ENCODE data around the gene LRP1B.

Gene LRP1B

DNA sequence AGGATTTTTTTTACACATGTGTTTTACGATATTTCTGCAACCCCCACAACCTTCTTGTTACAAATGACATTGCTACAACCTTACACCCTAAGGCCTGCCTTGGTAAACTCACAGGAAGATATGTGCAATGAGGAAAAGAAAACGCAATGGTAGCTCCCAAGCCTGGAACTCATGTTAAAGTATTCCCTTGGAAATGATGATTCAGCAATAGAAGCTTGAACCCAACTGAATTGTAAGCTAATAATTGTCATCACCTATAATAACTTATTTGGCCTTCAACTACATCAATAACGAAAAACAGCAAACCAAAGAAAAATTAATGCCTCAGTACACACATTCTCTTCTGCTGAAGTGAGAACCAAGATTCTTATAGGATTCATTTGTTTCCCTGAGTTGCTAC lies 491.0 kb downstream of the LRP1B start:
- no peak for DNase-seq

DNA sequence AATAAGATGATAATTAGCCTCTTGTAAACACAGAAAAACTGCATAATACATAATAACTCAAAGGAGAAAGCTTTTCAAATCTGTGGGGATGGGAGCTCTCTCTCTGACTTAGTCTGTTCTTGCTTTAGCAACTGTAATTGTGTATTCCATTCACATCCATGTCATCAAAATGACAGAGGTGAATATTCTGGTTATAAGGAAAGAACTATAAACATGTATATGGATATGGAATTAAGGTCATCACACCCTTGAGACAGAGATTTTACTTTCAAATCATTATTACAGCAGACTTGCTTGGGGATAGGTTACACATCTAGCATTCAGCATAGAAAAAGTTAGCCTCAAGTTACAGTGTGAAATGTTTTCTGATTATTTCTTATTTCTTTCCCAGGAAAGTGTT lies 497.7 kb downstream of the LRP1B start:
- no peak for DNase-seq

DNA sequence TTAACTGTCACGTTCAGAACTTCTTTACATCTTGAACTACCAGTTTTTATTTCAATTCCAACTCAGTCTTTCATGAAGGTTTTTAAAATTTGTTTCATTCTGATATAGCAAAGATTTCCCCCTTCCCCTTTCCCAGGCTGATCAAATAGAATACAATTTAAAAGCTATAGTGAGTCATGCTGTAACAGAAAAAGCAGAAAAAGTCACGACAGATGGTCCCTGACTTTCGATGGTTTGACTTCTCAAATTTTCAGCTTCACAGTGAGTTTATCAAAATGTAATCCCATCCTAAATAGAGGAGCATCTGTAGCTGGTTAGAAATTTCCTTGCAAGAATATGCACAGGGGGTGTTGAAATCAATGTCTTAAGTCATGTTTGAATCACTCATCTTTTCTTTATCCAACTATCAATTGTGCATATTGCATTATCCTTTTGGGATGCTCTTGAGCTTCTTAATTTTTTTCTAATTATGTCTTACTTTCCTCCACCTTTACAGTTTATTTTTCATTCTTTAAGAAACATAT lies 500.3 kb downstream of the LRP1B start:
- no peak for DNase-seq

DNA sequence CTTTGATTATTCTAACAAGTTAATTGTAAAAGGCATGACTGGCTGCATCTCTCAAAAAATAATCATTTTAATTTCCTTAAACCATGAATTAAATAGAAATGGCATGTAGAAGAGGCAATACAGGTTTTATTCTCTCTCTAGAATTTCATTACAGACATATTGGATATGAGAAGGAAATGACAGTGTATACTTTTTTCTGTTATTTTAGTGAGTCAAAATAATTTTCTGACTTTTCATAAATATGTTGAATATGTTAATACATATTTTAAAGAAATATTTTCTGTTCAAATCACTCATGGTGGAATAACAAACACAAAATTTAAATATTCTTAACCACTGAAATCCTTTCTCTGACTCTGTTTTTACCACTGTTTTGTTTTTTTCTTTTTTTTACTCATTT lies 510.4 kb downstream of the LRP1B start:
- DNase-seq = no peak

DNA sequence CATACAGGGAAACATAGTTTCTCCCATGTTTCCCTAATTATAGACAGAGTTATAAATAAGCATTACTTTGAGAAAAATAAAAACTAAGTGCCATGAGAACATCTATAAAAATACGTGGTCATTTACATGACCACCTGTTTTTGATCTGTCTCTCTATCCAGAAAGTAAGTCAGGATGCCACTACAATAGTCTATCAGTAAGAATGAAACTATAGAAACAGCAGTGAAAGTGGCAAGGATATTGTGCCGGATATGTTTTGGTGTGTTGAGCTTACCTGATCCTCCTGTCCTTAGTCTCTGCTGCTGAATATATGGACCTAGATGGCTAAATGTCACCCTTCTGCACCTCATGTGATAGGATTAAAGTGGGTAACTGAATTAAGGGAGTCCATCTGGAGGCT lies 512.4 kb downstream of the LRP1B start:
- no peak for DNase-seq

DNA sequence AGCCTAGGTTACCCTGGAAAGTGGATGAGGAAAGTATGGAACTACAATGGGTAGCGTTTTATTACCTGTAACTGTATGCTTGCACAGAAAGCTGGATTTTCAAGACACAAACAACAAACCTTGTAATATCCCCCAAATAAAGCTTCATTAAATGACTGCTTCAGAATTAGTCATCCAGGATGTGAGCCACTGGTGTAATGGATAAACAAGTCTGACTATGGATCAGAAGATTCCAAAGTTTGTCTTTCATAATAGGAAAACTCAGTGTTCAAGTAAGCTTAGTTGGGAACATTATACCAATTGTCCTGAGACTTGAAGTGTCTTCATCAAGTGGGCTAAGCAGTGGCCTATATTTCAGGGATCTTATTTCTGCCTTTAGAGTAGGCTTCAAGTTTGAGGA lies 518.8 kb downstream of the LRP1B start:
- no peak for DNase-seq

DNA sequence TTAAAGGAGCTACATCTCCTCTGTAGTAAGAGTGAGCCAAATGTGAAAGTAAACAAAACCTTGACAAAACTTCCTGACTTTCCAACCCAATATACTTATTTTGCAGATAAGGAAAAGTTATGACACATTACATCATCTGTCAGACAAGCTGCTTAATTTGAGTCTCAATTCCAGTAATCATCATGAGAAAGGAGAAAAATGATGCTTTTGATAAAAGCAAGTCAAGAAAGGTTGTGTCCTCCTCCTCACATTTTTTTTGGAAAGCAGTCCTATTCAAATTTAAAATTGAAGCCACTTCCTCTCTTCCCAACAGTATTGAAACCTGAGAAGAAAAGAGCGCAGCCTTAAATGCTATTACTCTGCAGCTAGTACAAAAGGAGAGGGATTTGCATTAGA lies 519.6 kb downstream of the LRP1B start:
- no peak for DNase-seq

DNA sequence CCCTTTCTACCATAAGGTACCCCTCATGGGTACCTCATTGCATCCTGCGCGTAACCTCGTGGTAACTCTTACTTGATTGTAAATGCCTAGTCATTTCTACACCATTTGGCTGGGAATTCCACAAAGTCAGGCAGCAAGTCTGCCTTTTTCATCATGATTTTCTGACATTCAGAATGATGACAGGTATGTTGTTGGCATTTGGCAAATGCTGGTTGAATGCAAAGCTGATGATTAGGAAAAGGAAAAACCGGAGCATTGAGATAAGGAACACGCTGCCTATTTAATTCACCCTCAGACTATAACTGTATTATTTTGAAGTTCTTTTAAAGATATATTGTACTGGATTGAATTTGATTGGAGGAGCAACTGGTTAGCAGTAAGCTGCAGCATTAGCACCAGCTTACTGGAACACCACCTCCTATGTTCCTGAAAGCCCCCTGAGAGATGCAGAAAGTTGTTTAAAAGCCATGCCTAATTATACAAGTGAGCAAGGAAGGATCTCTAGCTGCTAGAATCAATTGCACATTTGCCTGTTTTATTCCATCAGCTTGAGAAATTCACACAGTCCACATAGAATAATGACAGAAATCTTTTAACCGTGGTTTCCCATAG lies 520.1 kb downstream of the LRP1B start:
- no peak for DNase-seq

DNA sequence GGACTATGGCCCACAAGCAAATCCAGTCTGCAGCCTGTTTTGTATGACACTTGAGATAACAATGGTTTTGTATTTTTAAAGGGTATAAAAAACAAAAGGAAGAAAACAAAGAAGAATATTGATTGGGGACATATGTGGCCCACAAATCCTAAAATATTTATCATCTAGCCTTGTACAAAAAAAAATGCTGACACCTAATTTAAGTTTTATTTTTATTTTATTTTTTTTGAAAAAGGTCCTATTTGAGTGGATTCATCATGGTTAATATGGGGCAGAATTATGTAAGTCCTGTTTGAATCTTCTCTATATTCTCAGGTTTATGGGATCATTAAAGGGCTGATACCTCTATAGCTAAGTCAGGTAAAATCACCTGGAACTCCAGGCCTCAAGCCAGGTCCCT lies 525.7 kb downstream of the LRP1B start:
- DNase-seq = no peak

DNA sequence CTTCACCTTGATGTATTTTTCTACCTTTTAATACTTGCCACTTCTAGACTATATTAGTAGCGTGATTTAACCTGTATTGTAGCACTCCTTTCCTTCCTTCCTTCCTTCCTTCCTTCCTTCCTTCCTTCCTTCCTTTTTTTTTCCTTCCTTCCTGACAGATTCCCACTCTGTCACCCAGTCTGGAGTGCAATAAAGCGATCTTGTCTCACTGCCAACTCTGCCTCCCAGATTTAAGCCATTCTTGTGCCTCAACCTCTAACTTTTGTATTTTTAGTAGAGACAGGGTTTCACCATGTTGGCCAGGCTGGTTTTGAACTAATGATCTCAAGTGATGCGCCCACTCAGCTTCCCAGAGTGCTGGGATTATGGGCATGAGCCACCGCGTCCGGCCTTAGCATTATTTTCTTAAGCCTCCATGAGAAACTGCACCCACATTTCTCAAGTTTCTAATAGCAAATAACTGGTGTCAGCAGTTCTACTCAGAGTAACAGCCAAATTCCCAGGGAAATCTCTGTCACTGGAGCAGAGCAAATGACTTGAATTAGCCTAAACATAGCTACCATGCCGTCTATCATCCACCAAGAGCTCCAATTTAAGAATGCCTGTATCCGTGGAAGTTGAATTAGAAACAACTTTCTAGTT lies 529.2 kb downstream of the LRP1B start:
- no peak for DNase-seq

DNA sequence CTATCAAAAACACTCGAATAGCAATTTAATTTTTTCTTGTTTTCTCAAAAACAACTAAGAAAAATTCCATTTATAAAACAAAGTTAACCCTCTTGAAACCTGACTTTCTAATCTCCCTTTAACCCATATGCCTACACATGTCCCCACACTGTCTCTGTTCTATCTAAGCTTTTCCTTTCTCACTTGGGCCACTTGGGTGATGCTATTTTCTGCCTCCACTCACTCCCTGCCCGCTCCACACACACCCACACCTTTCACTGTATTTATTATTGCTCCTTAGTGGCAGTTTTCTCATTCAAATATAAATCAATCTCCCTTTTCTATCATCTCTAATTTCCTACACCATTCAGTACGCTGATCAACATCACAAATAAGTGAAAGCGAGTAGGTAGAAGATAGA lies 531.1 kb downstream of the LRP1B start:
- no peak for DNase-seq

DNA sequence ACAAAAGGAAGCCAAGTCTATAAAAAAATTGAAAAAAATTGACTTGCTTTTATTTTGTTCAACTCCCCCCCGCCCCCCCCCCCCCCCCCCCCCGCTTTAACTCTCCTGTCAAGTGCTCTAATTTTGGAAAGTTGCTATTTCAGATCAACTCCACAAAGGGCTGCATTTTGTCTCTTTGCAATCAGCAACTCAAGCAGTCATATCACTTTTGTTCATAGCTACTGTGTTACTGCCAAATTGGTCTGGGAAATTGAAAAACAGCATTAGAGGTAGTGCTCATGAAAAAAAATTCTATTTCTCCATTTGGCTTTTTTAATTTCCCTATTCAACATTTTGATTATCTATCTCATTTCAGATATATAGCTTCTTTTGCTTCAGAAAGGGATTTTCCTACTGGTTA lies 531.8 kb downstream of the LRP1B start:
- DNase-seq = no peak

DNA sequence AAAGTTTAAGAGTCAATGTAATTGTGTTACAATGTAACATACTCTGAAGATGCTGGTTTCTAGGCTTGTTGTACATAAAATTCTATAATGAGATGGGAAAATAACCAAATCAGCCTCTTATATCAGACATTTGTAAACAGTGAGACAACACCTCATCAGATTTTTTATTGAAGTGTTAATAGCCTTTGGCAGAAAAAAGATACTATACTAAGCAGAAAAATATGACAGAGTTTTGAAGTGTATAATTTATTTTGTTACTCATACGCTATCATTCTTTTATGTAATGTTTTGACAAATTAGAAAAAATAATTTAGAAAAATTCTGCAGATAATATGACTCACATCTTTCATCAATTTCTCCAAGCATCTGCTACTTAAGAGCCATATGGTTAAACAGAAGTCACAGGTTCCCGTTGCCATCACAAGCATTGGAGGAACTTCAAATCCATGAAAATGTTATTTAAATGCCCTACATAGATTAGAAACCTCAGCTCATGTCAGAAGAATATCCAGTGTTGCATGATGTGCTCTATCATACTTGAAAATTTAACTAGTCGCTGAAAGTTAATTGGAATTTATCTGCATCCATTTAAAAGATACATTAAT lies 535.4 kb downstream of the LRP1B start:
- no peak for DNase-seq

DNA sequence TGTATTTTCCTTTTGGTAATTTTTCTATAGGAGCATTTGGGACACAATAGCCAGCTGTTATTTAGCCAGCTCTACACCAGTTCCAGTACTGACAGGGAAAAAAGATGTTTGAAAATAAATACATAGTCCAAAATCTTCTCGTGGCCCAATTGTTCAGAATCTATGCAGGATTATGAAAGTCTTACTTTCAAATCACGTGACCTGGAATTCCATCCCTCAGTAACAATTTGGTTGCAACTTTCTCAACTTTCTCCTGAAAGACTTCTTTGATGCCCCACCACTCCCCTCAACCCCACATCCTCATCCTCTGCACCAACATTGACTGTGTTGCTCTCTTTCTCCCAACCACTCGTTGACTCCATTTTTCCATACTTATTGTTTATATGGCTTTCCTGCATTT lies 539.0 kb downstream of the LRP1B start:
- DNase-seq = no peak

DNA sequence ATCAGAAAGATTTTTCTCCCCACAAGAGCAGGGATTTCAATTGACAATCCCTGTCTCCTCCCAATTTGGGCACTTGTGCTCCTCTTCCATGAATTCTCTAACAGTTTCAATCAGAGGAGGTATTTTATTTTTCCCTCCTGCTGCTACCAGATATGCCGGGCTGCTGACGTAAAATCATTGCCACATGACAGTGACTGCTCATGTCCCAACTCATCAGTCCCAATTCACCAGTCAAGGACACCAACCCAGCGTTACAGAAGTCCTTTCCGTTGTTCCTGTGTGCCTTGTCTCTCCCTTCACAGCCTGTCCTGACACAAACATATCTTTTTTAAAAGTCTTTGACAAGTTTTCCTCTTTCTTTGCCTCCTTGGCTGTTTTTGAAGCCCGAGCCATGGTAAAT lies 540.2 kb downstream of the LRP1B start:
- DNase-seq = no peak

DNA sequence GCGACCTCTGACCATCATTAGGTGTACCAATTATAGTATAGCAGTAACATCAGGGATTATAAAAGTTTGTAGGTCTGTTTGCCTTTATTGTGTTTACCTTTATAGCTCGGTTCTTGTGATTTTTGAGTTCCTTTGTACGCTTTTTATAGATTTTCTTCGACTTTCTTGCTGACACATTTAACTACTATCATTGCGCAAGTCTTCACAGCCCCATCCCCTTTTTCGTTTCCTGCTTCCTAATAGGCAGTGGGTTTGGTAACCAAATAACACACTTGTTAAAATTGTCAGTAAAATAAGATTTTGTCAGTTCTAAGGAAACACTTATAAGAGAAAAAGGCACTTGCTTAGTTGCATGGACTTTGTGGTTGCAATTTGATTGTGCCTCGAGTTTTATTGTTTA lies 541.5 kb downstream of the LRP1B start:
- no peak for DNase-seq

DNA sequence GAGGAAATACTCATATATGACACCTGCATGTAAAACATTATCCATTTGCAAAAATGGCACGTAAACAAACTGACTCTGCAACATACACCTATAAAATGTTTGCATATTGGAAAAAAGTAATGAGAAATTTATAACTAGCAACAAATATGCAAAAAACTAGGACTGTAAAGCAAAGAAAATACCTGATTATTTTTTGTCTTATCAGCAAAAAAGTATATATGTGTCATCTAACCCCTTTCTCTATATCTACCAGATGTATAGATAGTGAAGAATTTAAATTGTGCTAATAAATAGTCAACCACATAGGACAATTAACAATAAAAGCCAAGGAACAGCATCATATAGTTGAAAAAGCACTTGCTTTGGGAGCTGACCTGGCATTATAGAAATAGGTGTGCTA lies 543.8 kb downstream of the LRP1B start:
- no peak for DNase-seq

DNA sequence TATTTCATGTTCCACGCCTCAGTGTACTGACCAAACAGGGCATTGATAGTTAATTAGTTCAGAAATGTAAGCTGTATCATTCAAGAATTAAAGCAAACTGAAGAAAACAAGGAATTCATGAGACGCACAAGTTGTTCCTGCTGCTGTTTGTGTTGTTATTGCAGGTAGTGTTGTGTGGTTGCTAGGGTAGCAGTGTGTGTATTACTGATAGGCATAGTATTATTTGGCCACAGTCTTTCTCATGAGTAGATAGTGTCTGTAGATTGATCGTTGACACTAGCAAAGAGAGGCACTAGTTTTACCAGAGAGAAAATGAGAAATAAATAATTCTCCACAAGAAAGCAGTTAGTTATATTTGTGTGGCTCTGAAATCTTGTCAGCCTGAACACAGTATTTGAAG lies 548.6 kb downstream of the LRP1B start:
- no peak for DNase-seq

DNA sequence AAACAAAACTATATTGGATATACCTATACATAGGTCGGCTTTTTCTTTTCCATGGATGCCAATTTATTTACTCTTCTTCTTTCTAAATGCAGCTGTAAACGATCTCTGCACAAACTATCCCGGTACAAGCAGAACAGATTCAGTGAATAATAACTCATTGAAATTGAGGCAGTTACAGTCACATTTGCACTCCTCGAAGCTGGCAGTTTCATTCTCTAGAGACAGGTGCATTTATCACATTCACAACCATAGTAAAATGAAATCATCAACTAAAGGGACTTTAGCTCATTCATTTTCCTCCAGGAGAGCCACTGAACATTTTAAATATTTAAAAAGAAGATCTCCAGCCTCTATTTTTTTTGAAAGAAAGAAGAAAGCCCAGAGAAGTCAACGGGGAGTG lies 551.7 kb downstream of the LRP1B start:
- no peak for DNase-seq

DNA sequence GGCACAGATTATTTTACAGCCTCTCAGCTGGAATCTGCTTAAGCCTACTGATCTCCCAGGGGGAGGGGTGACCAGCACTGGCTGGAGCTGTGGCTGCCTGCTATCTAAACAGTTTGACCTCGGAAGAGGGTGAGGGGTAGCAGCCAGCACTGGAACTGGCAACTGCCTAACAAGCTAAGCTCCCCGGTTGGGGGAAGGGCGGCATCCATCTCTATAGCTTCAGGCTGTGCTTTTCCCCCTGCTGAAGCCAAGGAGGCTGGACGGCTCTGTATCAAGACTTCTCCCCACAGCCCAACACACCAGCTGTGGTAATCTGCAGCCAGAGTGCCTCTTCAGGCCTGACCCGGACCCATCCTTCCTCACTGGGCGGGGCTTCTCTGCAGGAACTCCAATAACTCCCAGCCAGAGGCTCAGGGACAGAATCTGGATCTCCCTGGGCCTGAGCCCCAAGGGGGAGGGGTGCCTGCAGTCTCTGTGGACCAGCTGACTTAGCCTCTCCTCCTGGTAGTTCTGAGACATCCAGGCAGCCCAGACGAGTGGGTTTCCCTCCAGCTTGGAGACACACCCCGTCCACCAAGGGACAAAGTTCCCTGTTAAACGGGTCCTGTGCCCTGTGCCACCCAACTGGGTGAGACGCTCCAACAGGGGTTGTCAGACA lies 560.2 kb downstream of the LRP1B start:
- DNase-seq = no peak

DNA sequence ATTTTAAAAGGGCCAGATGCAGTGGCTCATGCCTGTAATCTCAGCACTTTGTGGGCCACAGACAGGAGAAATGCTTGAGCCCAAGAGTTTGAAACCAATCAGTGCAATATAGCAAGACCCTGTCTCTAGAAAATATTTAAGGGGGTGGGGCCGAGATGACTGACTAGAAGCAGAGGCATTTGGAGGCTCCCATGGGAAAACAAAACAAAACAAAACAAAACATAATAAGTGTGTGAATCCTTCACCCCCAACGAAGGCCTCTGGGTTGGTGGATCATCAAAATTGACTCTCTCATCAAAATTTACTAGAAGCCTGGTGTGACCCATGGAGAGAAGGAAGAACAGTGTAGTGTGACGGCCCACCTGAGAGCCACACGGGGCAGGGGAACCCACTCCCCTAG lies 560.9 kb downstream of the LRP1B start:
- no peak for DNase-seq

DNA sequence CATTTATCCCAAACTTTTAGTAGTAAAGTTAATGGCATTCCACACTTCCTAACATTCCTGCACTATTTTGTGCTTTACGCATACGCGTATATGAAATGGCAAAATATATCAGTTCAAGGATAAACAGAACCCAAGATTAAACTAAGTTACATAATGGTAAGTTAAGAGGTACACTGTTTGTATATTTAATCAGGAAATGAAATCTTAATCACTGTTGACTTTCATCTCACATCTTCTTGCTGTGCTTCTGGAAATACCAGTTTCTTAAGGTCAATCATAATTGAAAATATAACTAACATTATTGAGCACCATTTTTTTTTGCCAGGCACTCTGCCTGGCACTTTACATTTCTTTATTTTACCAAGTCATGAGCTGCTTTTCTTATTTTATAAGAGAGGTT lies 565.2 kb downstream of the LRP1B start:
- DNase-seq = no peak

DNA sequence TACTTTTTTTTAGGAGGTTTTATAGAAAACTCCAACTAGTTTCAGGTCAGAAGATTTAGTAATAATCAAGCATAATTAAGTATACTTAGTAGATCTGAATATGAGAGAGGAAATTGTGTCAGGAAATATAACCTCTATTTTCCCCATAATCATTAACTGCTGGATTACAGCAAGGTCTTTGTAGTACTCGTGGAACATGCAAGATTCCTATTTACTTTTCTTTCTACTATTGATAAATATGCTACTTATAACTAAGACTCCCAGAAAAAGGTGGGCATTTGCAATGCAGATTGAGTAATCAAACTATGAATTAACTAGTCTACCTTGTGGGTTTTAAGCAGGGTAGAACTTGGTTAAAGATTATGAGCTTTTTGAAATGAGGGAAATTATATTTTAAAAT lies 570.1 kb downstream of the LRP1B start:
- no peak for DNase-seq

Measured in left hindlimb (tissue), 1 donor.